ENCODE measurements around the gene MOSPD3. TPM values are rescaled to one million over a fixed set of nuclear protein-coding genes. Genes with fewer than 3 reads are reported as not detected.

Gene MOSPD3
- total RNA-seq, 1 donor from 2014 or later: 11.8 TPM

DNA sequence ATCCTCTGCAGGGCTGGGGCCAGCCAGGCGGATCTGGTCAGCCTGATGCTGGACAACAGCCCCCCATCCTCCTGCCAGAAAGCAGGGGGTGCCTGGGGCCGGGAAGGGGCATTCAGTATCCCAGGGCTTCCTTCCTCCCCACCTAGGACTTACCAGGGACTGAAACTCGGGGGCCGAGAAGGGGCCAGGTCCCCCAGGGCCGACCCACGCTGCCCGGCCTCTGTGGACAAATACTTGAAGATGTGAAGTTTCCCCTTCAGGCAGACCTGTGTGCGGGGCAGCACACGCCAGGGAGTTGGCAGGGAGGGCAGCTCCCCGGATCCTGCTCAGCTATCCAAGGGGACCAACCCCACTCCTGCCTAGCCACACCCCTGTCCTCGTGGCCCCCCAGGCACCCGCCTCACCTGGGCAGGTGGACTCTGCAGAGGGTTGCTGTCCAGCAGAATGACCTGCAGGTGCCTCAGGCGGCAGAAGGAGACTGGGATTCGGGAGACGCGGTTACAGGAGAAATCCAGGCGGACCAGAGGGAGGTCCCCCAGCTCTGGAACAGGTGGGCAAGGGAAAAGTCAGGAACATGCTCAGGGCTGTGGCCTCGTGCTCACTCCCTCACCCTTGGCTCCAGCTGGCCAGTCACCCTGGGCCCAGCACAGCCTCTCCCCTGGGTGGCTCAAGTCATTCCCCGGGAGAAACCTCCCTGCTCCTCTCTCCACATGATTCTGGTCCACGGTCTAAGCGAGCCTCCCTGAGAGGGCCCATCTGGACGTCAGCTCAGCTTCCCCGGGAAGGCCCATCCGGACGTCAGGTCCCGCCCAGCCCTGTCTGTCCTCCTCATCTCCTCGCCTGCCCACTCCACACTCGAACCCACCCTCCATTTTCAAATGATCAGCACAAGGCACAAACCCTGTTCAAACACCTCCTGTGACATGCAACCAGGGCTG is 33.8 kb upstream of the MOSPD3 start:
- H3K4me3 ChIP-seq: no peak overlapping the region
- peaks cover 18% of the 10 kb centered on the region for H3K4me1 ChIP-seq
- intact Hi-C loops (cut with DNase I): no loop called here
- H3K27ac ChIP-seq: no peak overlapping the region
- no peaks in the 10 kb centered on the region for H3K27me3 ChIP-seq
- no peaks in the 10 kb centered on the region for H3K9me3 ChIP-seq
- TF ChIP-seq POLR2A (IDR thresholded peaks at IDR 0.05) (no peak), CTCF (IDR thresholded peaks at IDR 0.05) (no peak), POLR2AphosphoS5 (IDR thresholded peaks at IDR 0.05; ENCODE audit: insufficient read depth in 1 of 2, low read depth in 1 of 2) (no peak)
- no peak for DNase-seq (ENCODE audit: extremely low spot score in 2 of 2)
- peaks cover 0 to 69% of the 10 kb centered on the region in 2 donors for H3K36me3 ChIP-seq

- Histone ChIP-seq H3K4me1 (peaks cover 38% of the 10 kb centered on the region), H3K4me3 (no peak overlapping the region), H3K27me3 (no peaks in the 10 kb centered on the region), H3K36me3 (peaks cover 0 to 58% of the 10 kb centered on the region in 2 donors), H3K9me3 (no peaks in the 10 kb centered on the region), H3K27ac (no peak overlapping the region)
- TF ChIP-seq CTCF (IDR thresholded peaks at IDR 0.05) (no peak), POLR2A (IDR thresholded peaks at IDR 0.05) (no peak), POLR2AphosphoS5 (IDR thresholded peaks at IDR 0.05; ENCODE audit: insufficient read depth in 1 of 2, low read depth in 1 of 2) (no peak)
- intact Hi-C loops (cut with DNase I): no loop called here
- DNase-seq (ENCODE audit: extremely low spot score in 2 of 2): no peak
Observed at GRCh38 chr7:100580466-100581283, 31.7 kb upstream of the MOSPD3 start.

DNA sequence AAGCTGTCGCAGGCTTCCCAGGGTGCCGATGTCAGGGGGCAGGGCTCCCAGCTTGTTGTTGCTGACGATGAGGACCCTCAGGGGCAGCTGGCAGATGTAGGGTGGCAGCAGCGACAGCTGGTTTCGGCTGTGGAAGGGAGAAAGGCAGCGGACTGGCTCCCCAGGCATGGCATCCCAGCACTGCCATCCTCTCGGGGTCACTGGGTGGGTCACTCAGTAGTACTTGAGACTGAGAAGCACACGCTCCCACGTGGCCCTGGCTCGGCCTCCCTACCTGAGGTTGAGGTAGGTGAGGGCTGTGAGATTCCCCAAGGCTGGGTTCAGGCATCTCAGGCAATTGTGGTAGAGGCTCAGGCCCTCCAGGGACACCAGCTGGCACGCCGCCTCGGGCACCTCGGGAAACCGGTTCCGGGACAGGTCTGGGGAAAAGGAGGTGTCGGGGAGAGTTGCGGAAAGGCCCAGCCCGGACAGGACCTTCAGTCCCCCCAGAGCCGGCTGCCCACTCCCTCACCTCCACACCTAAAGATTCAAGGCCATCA is 30.2 kb upstream of the MOSPD3 start:
- intact Hi-C loops (cut with DNase I): no loop called here
- no peak for TF ChIP-seq POLR2A (IDR thresholded peaks at IDR 0.05)
- TF ChIP-seq POLR2AphosphoS5 (IDR thresholded peaks at IDR 0.05; ENCODE audit: insufficient read depth in 1 of 2, low read depth in 1 of 2): no peak
- no peak for TF ChIP-seq CTCF (IDR thresholded peaks at IDR 0.05)
- no peak for DNase-seq (ENCODE audit: extremely low spot score in 2 of 2)
- Histone ChIP-seq H3K4me1 (peaks cover 41% of the 10 kb centered on the region), H3K36me3 (peaks cover 0 to 44% of the 10 kb centered on the region in 2 donors), H3K27ac (no peak overlapping the region), H3K4me3 (no peak overlapping the region), H3K9me3 (no peaks in the 10 kb centered on the region), H3K27me3 (no peaks in the 10 kb centered on the region)

- Histone ChIP-seq H3K27me3 (no peaks in the 10 kb centered on the region), H3K4me1 (peaks cover 47% of the 10 kb centered on the region), H3K9me3 (no peaks in the 10 kb centered on the region), H3K36me3 (peaks cover 0 to 38% of the 10 kb centered on the region in 2 donors), H3K4me3 (no peak overlapping the region), H3K27ac (no peak overlapping the region)
- no peak for DNase-seq (ENCODE audit: extremely low spot score in 2 of 2)
- intact Hi-C loops (cut with DNase I): no loop called here
- TF ChIP-seq POLR2A (IDR thresholded peaks at IDR 0.05) (no peak), CTCF (IDR thresholded peaks at IDR 0.05) (no peak), POLR2AphosphoS5 (IDR thresholded peaks at IDR 0.05; ENCODE audit: insufficient read depth in 1 of 2, low read depth in 1 of 2) (no peak)
Observed at GRCh38 chr7:100582650-100583049, 29.7 kb upstream of the MOSPD3 start.
